CMK (cell line): ENCODE measurements around the gene TIGD6.
"Not testable (repeated sequence)": the region's sequence is repeated elsewhere in the genome, so short reads cannot be mapped to it uniquely, and the experiment has no call there.

Source experiments
- DNase-seq: peaks from one replicate; pipeline ENCODE4 v3.0.0-alpha.2; 2010; ENCODE audit warnings: low read depth

TIGD6 gene

GRCh38 chr5:150000256-150000989 lies at the start of gene TIGD6, which contains the start of gene HMGXB3:
TSS of gene TIGD6 (minus strand) at chr5:150000654. CDS start at chr5:149996348, 4,306 bp downstream.
TSS of gene HMGXB3 (plus strand) at chr5:150000739. CDS start at chr5:150004853, 4,114 bp downstream.
- DNase-seq = peak; percentile 89

DNA sequence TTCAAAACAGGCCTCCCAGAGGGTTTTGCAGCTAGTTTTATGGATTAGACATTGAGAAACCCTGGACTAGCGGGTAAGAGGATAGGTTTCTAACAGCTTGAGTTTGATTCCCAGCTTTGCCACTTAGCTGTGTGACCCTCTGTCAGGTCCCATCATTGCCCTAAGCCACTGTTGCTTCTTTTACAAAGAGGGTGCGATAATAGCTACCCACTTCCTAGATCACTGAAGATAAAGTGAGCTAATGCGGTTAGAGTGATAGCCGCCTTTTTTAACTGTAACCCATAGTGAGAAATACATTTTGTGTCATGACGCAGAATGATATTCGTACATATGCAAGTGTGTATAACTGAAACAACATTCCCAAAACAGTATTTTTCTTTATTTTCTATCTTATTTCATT lies 45.6 kb upstream of the TIGD6 start:
- no peak for DNase-seq

- DNase-seq = no peak
Observed at GRCh38 chr5:150045549-150045948, 45.1 kb upstream of the TIGD6 start.

DNA sequence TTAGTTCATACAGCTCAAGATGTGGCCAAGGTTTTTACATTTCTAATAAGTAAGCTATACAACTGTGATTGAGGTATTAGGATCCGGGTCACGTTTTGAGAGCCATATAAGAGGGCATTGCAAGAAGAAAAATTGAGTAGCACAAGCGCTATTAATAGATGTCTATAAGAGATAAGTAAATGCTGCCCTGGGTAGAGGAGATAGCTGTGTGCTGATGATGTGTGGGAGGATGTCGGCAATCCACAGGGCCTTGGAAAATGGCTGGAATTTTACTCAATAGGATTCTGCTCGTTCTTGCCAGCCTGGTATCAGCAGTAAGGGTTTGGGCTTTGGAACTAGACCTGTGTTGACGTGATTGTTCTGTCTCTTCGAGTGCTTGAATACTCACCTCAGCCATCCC lies 44.3 kb upstream of the TIGD6 start:
- no peak for DNase-seq

GRCh38 chr5:150044329-150044681 lies 43.9 kb upstream of the TIGD6 start:
- DNase-seq = no peak

GRCh38 chr5:150043657-150044328 lies 43.3 kb upstream of the TIGD6 start:
- DNase-seq = no peak

DNA sequence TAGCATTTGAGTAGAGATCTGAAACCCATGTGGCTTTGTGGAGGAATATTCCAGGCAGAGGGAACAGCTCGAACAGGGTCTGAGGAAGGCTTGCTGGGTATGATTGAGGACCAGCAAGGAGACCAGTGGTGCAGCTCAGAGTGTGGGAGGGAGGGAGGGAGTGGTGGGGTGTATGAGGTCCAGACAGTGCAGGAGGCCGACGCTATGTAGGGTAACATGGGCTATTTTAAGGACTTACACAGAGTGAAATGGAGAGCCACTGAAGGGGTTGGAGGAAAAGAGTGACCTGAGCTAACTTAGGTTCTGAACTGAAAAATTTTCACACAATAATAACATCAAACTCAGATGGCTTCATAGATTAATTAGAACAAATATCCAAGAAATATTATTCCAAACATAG lies 42.0 kb upstream of the TIGD6 start:
- DNase-seq = no peak

DNA sequence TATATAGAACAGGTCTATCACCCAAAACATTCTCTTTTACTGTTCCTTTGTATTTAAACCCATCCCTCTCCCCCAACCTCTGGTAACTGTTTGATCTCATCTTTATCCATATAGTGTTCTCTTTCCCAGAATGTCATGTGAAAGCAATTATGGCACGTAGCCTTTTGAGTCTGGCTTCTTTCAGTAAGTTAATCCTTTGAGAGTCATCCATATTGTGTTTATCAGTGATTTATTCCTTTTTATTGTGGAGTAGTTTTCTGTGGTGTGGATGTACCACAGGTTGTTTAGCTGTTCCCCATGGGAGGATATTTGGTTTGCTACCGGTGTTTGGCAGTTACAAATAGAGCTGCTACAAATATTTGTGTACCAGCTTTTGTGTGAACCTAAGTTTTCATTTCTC lies 38.1 kb upstream of the TIGD6 start:
- no peak for DNase-seq

GRCh38 chr5:150036513-150036912 lies 36.1 kb upstream of the TIGD6 start:
- DNase-seq = no peak

DNA sequence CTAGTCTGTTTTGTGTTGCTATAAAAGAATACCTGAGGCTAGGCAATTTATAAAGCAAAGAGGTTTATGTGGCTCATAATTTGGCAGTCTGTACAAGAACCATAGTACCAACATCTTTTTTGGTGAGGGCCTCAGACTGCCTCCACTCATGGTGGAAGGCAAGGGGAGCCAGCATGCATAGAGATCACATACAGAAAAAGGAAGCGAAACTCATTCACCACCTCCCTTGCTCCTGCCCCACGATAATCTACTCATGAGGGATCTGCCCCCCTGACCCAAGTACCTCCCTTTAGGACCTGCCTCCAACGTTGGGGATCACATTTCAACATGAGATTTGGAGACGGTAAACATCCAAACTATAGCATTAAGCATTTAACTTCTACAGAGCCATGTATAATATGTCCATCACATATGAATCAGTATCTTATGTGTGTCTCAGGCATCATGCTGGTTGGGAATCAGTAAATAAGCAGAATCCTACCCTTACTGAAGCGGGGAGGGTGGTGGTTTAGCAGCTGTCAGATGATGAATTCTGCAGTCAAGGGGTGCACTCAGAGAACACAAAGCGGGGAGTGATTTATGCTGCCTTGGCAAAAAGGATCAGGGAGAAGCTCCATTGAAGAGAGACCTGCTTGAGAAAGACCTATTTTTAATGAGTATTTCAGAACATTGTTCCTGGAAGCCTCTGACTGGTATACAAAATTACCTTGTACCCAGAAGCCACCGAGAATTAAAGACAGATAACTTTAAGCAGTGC lies 34.9 kb upstream of the TIGD6 start:
- no peak for DNase-seq

DNA sequence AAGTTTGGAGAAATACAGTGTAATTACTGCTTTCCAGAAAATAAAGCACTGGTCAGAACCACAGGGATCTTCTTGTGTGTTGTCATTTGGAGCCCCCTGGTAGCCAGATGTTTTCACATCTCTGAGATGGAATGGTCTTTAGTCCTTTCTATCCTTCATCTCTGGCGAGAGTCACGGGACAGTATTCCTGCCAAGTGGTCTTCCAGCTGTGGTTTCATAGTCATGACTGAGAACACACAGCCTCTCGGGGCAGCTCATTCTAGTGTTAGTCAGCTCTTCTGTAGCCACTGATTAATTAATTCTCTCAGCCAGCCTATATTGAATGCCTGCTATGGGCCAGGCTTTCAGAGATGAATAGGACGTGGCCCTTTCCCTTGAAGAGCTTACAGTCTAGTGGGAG lies 34.2 kb upstream of the TIGD6 start:
- DNase-seq = no peak

GRCh38 chr5:150033334-150033733 lies 32.9 kb upstream of the TIGD6 start:
- no peak for DNase-seq

- not testable (repeated sequence) for DNase-seq
Observed at GRCh38 chr5:150028047-150028446, 27.6 kb upstream of the TIGD6 start.

GRCh38 chr5:150026682-150027172 lies 26.3 kb upstream of the TIGD6 start:
- DNase-seq = peak; percentile 73

DNA sequence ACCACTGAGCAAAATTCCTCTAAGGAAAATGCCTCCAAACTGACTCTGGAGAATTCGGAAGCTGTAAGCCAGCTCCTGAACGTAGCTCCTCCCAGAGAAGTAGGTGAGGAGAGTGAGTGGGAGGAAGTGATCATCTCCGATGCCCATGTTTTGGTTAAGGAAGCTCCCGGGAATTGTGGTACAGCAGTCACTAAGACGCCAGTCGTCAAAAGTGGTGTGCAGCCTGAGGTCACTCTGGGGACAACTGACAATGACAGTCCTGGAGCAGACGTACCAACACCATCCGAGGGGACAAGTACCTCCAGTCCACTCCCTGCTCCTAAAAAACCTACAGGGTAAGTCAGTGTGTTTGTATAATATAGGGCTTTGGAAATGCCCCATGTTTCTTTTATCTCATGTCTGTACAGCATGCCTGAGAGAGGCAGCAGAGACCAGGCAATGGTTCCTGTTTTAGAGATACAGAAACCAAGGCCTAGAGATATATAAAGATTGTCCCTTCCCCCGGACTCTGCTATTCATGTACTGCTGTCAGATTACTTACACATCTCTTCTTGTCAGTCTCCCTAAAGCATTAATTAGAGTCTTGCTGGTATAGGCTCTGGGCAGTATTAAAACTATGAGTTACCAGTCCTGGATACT lies 24.0 kb upstream of the TIGD6 start:
- DNase-seq = no peak

DNA sequence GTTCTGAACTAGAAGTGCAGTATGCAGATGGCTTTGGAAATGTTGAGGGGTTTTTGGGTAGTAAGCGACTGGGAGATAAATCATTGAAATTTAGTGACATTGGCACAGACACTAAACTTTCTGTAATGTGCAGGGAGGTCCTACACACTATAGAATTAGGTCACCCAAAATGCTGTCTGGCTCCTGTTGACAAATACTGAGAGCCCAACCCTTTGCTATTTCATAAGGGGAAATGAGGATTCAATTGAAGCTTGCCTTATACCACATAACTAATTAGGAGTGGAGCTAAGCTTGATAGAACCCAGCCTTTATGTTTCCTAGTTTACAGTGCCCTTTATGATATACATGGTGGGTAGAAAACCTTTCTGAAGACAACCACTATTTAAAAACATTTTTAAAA lies 22.7 kb upstream of the TIGD6 start:
- DNase-seq = no peak

GRCh38 chr5:150022681-150023080 lies 22.2 kb upstream of the TIGD6 start:
- no peak for DNase-seq

- DNase-seq = no peak
Observed at GRCh38 chr5:150022158-150022531, 21.7 kb upstream of the TIGD6 start.

DNA sequence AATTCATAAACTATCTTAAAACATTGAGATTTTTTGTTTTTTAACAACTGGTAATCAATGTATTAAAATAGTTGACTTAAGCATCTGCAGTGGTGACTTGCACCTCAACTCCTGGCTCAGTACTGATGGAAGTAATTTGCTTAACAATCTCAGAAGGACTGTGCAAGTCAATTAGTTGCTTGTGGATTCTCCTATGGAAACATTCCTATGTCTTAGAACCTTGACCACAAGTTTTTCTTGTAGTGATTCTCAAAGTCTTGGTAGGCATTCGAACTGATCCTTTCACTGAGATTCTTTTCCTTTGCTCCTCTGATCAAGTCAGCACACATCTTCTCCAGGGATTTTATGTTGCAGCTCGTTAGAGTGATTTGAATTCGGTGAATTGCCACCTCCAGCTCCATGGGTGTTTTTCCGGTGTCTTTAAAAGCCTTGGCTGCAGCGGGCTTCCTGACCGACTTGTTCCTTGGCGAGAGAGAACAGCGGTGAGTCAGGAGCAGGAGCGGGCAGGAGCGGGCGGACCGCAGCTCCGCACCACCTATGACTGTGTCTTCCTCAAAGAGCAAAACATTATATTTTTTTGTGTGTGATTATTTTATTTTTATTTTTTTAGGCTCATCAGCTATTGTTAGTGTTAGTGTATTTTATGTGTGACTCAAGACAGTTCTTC lies 21.2 kb upstream of the TIGD6 start:
- no peak for DNase-seq

- no peak for DNase-seq
Observed at GRCh38 chr5:150020249-150020648, 19.8 kb upstream of the TIGD6 start.

GRCh38 chr5:150017226-150018005 lies 17.0 kb upstream of the TIGD6 start:
- DNase-seq = no peak
